Measurements from ENCODE around the gene ZNF792.
"Not testable (repeated sequence)": the region's sequence is repeated elsewhere in the genome, so short reads cannot be mapped to it uniquely, and the experiment has no call there.

Gene ZNF792

DNA sequence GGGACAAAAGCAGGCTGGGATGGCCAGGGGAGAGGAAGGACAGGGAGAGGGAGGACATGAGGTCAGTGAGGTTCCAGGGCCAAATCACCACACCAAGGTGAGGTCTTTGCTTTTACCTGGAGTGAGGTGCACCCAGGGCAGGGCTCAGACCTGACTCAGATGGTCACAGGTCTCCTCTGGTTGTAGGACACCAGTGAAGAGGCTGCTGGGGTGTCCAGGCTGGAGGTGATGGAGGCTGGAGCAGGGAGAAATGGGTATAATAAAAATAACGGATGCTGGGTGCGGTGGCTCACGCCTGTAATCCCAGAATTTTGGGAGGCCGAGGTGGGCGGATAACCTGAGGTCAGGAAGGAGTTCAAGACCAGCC lies 43.0 kb upstream of the ZNF792 start:
- H3K9ac ChIP-seq (ENCODE audit: low read depth, low read length) = no peak overlapping the region
- H3K79me2 ChIP-seq (ENCODE audit: insufficient read depth, low read length) = peaks cover 50% of the 10 kb centered on the region
- H3K4me2 ChIP-seq (ENCODE audit: insufficient read depth, low read length) = no peak overlapping the region
- H3K36me3 ChIP-seq (ENCODE audit: insufficient read depth, low read length) = peaks cover 85% of the 10 kb centered on the region
- DNase-seq (no peak), ATAC-seq (ENCODE audit: insufficient read depth, low read depth) (no peak)
- H4K20me1 ChIP-seq (ENCODE audit: insufficient read depth, low read length) = peaks cover 63% of the 10 kb centered on the region
- no peaks in the 10 kb centered on the region for H3K9me3 ChIP-seq (ENCODE audit: insufficient read depth, low read length, severe bottlenecking)
- no peak overlapping the region for H3K4me3 ChIP-seq (ENCODE audit: low read depth in 1 of 2, low read length in 2 of 2)
- H3K27ac ChIP-seq (ENCODE audit: low read length) = no peak overlapping the region
- H3K4me1 ChIP-seq (ENCODE audit: insufficient read depth, low read length) = peaks cover 22% of the 10 kb centered on the region
- no peaks in the 10 kb centered on the region for H3K27me3 ChIP-seq (ENCODE audit: insufficient read depth, low read length, poor library complexity)
- TF ChIP-seq, protein P1, sequence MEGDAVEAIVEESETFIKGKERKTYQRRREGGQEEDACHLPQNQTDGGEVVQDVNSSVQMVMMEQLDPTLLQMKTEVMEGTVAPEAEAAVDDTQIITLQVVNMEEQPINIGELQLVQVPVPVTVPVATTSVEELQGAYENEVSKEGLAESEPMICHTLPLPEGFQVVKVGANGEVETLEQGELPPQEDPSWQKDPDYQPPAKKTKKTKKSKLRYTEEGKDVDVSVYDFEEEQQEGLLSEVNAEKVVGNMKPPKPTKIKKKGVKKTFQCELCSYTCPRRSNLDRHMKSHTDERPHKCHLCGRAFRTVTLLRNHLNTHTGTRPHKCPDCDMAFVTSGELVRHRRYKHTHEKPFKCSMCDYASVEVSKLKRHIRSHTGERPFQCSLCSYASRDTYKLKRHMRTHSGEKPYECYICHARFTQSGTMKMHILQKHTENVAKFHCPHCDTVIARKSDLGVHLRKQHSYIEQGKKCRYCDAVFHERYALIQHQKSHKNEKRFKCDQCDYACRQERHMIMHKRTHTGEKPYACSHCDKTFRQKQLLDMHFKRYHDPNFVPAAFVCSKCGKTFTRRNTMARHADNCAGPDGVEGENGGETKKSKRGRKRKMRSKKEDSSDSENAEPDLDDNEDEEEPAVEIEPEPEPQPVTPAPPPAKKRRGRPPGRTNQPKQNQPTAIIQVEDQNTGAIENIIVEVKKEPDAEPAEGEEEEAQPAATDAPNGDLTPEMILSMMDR (IDR thresholded peaks at IDR 0.05; ENCODE audit: borderline replicate concordance, extremely low read depth, low read length, poor library complexity, severe bottlenecking) = no peak
- TF ChIP-seq EZH2 (IDR thresholded peaks at IDR 0.05; ENCODE audit: borderline replicate concordance, low read depth, low read length, severe bottlenecking) = no peak
- no peak overlapping the region for H2AFZ ChIP-seq (ENCODE audit: low read depth, low read length)

DNA sequence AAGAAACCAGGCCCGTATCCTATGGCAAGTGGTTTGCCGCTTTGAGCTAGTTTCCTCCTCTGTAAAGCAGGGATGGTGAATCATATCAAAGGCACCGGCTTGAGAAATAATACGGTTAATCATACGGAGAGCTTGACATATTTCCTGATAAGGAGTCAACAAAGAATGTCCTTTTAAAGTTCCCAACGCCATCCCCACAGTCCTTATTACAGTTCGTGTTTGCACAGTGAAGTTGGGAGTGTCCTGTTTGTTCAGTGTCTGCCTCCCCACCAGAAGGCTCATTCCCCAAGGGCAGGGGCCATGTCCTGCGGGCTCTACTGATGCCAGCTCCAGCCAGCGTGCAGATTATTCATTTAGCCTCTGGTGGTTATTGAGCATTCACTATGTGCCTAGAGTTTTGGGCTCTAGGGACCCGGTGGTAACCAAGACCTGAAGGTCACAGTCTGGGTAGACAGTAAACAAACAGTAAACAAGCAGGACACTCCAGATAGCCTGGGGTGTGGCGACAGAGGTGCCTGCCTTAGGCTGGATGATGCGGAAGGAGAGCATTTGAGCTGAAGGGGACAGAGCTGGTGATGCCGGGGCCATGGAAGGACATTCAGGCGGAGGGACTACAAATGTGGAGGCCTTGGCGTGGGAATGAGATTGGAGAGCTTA lies 42.4 kb upstream of the ZNF792 start:
- no peak for ATAC-seq (ENCODE audit: insufficient read depth, low read depth)
- peaks cover 27% of the 10 kb centered on the region for H3K4me1 ChIP-seq (ENCODE audit: insufficient read depth, low read length)
- H3K4me3 ChIP-seq (ENCODE audit: low read depth in 1 of 2, low read length in 2 of 2) = no peak overlapping the region
- H3K27me3 ChIP-seq (ENCODE audit: insufficient read depth, low read length, poor library complexity) = no peaks in the 10 kb centered on the region
- no peak overlapping the region for H2AFZ ChIP-seq (ENCODE audit: low read depth, low read length)
- H3K9ac ChIP-seq (ENCODE audit: low read depth, low read length) = no peak overlapping the region
- H3K27ac ChIP-seq (ENCODE audit: low read length) = no peak overlapping the region
- peaks cover 56% of the 10 kb centered on the region for H3K79me2 ChIP-seq (ENCODE audit: insufficient read depth, low read length)
- no peak for DNase-seq
- peaks cover 67% of the 10 kb centered on the region for H4K20me1 ChIP-seq (ENCODE audit: insufficient read depth, low read length)
- H3K36me3 ChIP-seq (ENCODE audit: insufficient read depth, low read length) = peaks cover 83% of the 10 kb centered on the region
- no peak overlapping the region for H3K4me2 ChIP-seq (ENCODE audit: insufficient read depth, low read length)
- TF ChIP-seq, protein P1 (IDR thresholded peaks at IDR 0.05; ENCODE audit: borderline replicate concordance, extremely low read depth, low read length, poor library complexity, severe bottlenecking) = no peak
- TF ChIP-seq EZH2 (IDR thresholded peaks at IDR 0.05; ENCODE audit: borderline replicate concordance, low read depth, low read length, severe bottlenecking) = no peak
- H3K9me3 ChIP-seq (ENCODE audit: insufficient read depth, low read length, severe bottlenecking) = no peaks in the 10 kb centered on the region

DNA sequence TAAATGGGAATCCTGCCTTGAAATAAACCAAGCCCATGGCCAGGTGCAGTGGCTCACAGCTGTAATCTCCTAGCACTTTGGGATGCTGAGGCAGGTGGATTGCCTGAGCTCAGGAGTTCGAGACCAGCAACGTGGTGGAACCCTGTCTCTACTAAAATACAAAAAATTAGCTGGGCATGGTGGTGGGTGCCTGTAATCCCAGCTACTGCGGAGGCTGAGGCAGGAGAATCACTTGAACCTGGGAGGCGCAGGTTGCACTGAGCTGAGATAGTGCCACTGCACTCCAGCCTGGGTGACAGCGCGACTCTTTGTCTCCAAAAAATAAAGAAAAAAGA lies 41.9 kb upstream of the ZNF792 start:
- H3K9ac ChIP-seq (ENCODE audit: low read depth, low read length); ATAC-seq (ENCODE audit: insufficient read depth, low read depth); H3K4me3 ChIP-seq (ENCODE audit: low read depth in 1 of 2, low read length in 2 of 2); H2AFZ ChIP-seq (ENCODE audit: low read depth, low read length); H3K4me2 ChIP-seq (ENCODE audit: insufficient read depth, low read length); H3K27ac ChIP-seq (ENCODE audit: low read length); H3K9me3 ChIP-seq (ENCODE audit: insufficient read depth, low read length, severe bottlenecking); H3K27me3 ChIP-seq (ENCODE audit: insufficient read depth, low read length, poor library complexity); DNase-seq: not testable (repeated sequence)
- Histone ChIP-seq H3K36me3 (ENCODE audit: insufficient read depth, low read length) (peaks cover 83% of the 10 kb centered on the region), H3K79me2 (ENCODE audit: insufficient read depth, low read length) (peaks cover 60% of the 10 kb centered on the region), H4K20me1 (ENCODE audit: insufficient read depth, low read length) (peaks cover 71% of the 10 kb centered on the region), H3K4me1 (ENCODE audit: insufficient read depth, low read length) (peaks cover 32% of the 10 kb centered on the region)

DNA sequence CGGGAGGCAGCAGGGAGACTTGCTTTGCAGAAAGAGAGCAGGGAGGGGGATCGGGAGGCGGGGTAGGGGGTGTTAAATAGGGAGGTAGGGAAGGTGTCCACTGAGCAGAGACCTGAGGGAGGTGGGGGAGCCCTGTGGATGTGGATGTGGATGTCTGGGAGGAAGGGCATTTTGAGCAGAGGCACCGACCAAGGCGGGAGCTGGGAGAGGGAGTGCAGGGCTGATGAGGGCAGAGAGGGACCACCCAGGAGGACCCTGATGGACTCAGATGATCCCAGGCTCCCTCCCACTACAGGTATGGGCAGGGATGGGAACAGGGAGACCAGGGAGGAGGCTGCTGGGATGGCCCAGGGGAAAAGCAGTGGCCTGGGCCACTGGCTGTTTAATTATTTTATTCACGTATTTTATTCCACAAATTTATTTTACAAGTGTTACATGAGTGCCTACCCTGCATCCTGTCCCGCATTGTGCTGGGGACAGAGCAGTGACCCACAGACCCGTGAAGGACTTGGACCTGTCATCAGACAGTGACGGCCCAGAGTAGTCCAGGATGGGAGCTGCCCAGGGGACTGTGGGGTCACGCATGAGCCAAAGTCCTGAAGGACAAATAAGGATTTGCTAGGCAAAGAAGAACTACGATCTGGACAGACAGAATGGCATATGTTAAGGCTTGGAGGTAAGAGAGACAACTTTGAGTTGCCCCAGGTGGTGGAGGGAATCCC lies 41.4 kb upstream of the ZNF792 start:
- Histone ChIP-seq H2AFZ (ENCODE audit: low read depth, low read length) (no peak overlapping the region), H3K4me2 (ENCODE audit: insufficient read depth, low read length) (no peak overlapping the region), H3K79me2 (ENCODE audit: insufficient read depth, low read length) (peaks cover 66% of the 10 kb centered on the region), H3K27ac (ENCODE audit: low read length) (no peak overlapping the region), H3K27me3 (ENCODE audit: insufficient read depth, low read length, poor library complexity) (no peaks in the 10 kb centered on the region), H3K9me3 (ENCODE audit: insufficient read depth, low read length, severe bottlenecking) (no peaks in the 10 kb centered on the region), H3K4me3 (ENCODE audit: low read depth in 1 of 2, low read length in 2 of 2) (no peak overlapping the region), H3K4me1 (ENCODE audit: insufficient read depth, low read length) (peaks cover 36% of the 10 kb centered on the region), H4K20me1 (ENCODE audit: insufficient read depth, low read length) (peaks cover 68% of the 10 kb centered on the region), H3K36me3 (ENCODE audit: insufficient read depth, low read length) (peaks cover 78% of the 10 kb centered on the region), H3K9ac (ENCODE audit: low read depth, low read length) (no peak overlapping the region)
- ATAC-seq (ENCODE audit: insufficient read depth, low read depth) (no peak), DNase-seq (no peak)
- TF ChIP-seq, protein P1 (IDR thresholded peaks at IDR 0.05; ENCODE audit: borderline replicate concordance, extremely low read depth, low read length, poor library complexity, severe bottlenecking) = no peak
- no peak for TF ChIP-seq EZH2 (IDR thresholded peaks at IDR 0.05; ENCODE audit: borderline replicate concordance, low read depth, low read length, severe bottlenecking)
